GM12875 (cell line): Measurements from ENCODE around the gene MRTFB.

Experiments used
- H3K4me3 ChIP-seq: one replicate; pipeline ENCODE4 v1.5.1; 2011; ENCODE audit warnings: low read depth, low read length, control low read depth
- TF ChIP-seq, protein P1 (sequence below): IDR thresholded peaks from 2 replicates; pipeline ENCODE4 v1.5.1; 2011; ENCODE audit warnings: low read depth, mild to moderate bottlenecking, control low read depth, inconsistent platforms, low read length, moderate library complexity, borderline replicate concordance; ENCODE audit not compliant: insufficient read depth

MRTFB gene

GRCh38 chr16:14050291-14051027 lies 20.7 kb upstream of the MRTFB start:
- no peak overlapping the region for H3K4me3 ChIP-seq

GRCh38 chr16:14051103-14051729 lies 19.9 kb upstream of the MRTFB start:
- no peak overlapping the region for H3K4me3 ChIP-seq
- TF ChIP-seq, protein P1, sequence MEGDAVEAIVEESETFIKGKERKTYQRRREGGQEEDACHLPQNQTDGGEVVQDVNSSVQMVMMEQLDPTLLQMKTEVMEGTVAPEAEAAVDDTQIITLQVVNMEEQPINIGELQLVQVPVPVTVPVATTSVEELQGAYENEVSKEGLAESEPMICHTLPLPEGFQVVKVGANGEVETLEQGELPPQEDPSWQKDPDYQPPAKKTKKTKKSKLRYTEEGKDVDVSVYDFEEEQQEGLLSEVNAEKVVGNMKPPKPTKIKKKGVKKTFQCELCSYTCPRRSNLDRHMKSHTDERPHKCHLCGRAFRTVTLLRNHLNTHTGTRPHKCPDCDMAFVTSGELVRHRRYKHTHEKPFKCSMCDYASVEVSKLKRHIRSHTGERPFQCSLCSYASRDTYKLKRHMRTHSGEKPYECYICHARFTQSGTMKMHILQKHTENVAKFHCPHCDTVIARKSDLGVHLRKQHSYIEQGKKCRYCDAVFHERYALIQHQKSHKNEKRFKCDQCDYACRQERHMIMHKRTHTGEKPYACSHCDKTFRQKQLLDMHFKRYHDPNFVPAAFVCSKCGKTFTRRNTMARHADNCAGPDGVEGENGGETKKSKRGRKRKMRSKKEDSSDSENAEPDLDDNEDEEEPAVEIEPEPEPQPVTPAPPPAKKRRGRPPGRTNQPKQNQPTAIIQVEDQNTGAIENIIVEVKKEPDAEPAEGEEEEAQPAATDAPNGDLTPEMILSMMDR, result no peak

More at GRCh38 chr16:14050291-14051027, 20.7 kb upstream of the MRTFB start:
- TF ChIP-seq, protein P1, result no peak

- no peak overlapping the region for H3K4me3 ChIP-seq
- TF ChIP-seq, protein P1, result no peak
Measured at GRCh38 chr16:14056970-14057369, 14.1 kb upstream of the MRTFB start.

DNA sequence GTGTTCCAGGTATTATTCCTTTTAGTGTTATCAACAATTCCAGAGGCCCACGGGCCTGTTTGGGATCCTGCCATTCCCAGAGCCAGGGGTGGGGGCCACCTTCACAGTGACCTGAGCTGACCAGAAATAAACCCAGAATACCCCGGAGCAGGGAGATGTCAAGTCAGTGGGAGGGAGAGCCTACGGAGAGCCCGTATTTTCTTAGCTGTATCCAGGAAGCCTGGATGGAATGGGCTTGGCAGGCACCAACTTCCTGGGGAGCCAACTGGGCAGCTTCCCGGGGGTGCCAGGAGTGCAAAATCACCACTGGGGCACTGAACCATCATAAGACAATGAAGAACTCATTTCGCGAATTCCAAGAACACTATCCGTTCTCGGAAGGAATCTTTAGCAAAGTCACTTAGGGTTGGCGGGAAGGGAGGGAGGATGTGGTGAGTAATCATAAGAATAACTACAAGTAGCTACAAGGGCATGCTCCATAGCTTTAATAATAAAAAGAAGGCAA lies 13.2 kb upstream of the MRTFB start:
- no peak overlapping the region for H3K4me3 ChIP-seq
- TF ChIP-seq, protein P1, result no peak

GRCh38 chr16:14061732-14062259 lies 9.3 kb upstream of the MRTFB start:
- TF ChIP-seq, protein P1, result no peak
- H3K4me3 ChIP-seq, result no peak overlapping the region

GRCh38 chr16:14062261-14062660 lies 8.9 kb upstream of the MRTFB start:
- no peak overlapping the region for H3K4me3 ChIP-seq
- TF ChIP-seq, protein P1, result no peak
